ENCODE results near the gene SORL1.

- TF ChIP-seq, protein P1, sequence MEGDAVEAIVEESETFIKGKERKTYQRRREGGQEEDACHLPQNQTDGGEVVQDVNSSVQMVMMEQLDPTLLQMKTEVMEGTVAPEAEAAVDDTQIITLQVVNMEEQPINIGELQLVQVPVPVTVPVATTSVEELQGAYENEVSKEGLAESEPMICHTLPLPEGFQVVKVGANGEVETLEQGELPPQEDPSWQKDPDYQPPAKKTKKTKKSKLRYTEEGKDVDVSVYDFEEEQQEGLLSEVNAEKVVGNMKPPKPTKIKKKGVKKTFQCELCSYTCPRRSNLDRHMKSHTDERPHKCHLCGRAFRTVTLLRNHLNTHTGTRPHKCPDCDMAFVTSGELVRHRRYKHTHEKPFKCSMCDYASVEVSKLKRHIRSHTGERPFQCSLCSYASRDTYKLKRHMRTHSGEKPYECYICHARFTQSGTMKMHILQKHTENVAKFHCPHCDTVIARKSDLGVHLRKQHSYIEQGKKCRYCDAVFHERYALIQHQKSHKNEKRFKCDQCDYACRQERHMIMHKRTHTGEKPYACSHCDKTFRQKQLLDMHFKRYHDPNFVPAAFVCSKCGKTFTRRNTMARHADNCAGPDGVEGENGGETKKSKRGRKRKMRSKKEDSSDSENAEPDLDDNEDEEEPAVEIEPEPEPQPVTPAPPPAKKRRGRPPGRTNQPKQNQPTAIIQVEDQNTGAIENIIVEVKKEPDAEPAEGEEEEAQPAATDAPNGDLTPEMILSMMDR (IDR thresholded peaks at IDR 0.05), result no peak
- TF ChIP-seq POLR2A (IDR thresholded peaks at IDR 0.05), result no peak
These were observed 36.5 kb downstream of the SORL1 start for GRCh38 chr11:121488641-121489040.
